Stomach smooth muscle (tissue), 2 donors: ENCODE results near the gene RANBP1.
"Not testable (repeated sequence)": the region's sequence is repeated elsewhere in the genome, so short reads cannot be mapped to it uniquely, and the experiment has no call there.

Experiments used
- H3K27ac ChIP-seq: one replicate; pipeline ENCODE4 v1.7.0; 2013; ENCODE audit warnings: mild to moderate bottlenecking, low read length, inconsistent platforms
- H3K27me3 ChIP-seq, 2 donors: one replicate each; pipeline ENCODE4 v1.7.0; 2013; ENCODE audit warnings: low read length in 2 of 2; ENCODE audit not compliant: insufficient read depth in 2 of 2, control insufficient read depth in 1 of 2
- H3K36me3 ChIP-seq, 2 donors: one replicate each; pipeline ENCODE4 v1.7.0; 2013; ENCODE audit warnings: low read length in 2 of 2; ENCODE audit not compliant: control insufficient read depth in 2 of 2, insufficient read depth in 2 of 2
- H3K4me1 ChIP-seq: one replicate; pipeline ENCODE4 v1.7.0; 2013; ENCODE audit warnings: low read length; ENCODE audit not compliant: control insufficient read depth, insufficient read depth
- H3K4me3 ChIP-seq, 2 donors: one replicate each; pipeline ENCODE4 v1.7.0; 2013; ENCODE audit warnings: low read length in 2 of 2
- H3K9ac ChIP-seq, 2 donors: one replicate each; pipeline ENCODE4 v1.7.0; 2013; ENCODE audit warnings: low read length in 2 of 2, mild to moderate bottlenecking in 1 of 2
- H3K9me3 ChIP-seq, 2 donors: one replicate each; pipeline ENCODE4 v1.7.0; 2013; ENCODE audit warnings: low read length in 2 of 2; ENCODE audit not compliant: control insufficient read depth in 2 of 2
- donor health status: healthy.
- donor health status: Pancreatic carcinoma.

Gene RANBP1

GRCh38 chr22:20115691-20116375, at the start of gene RANBP1:
TSS of gene RANBP1 (plus strand) at chr22:20116104. CDS start at chr22:20116185, 81 bp downstream.
- Histone ChIP-seq H3K36me3 (peaks cover 29 to 32% of the 10 kb centered on the region in 2 donors), H3K27me3 (no peaks in the 10 kb centered on the region), H3K9ac (peak within 1 kb of the TSS; percentile 78 to 93), H3K27ac (peak within 1 kb of the TSS; percentile 80), H3K4me1 (peaks cover 35% of the 10 kb centered on the region), H3K4me3 (peak within 1 kb of the TSS; percentile 71 to 90), H3K9me3 (no peaks in the 10 kb centered on the region)

- Histone ChIP-seq H3K9ac (no peak overlapping the region), H3K36me3 (peaks cover 4 to 13% of the 10 kb centered on the region in 2 donors), H3K9me3 (no peaks in the 10 kb centered on the region), H3K4me3 (no peak overlapping the region), H3K27me3 (no peaks in the 10 kb centered on the region), H3K4me1 (no peaks in the 10 kb centered on the region), H3K27ac (no peak overlapping the region)
These were observed 49.1 kb upstream of the RANBP1 start for GRCh38 chr22:20066617-20067383.

- not testable (repeated sequence) for H3K27me3 ChIP-seq, H3K4me1 ChIP-seq, H3K9ac ChIP-seq
These were observed 48.6 kb upstream of the RANBP1 start for GRCh38 chr22:20067384-20067682.

GRCh38 chr22:20068640-20069039, 47.3 kb upstream of the RANBP1 start:
- no peaks in the 10 kb centered on the region for H3K4me1 ChIP-seq

More at GRCh38 chr22:20067384-20067682, 48.6 kb upstream of the RANBP1 start:
- not testable (repeated sequence) for H3K4me3 ChIP-seq, H3K27ac ChIP-seq, H3K9me3 ChIP-seq
- peaks cover 4 to 13% of the 10 kb centered on the region in 2 donors for H3K36me3 ChIP-seq

GRCh38 chr22:20069331-20070042, 46.4 kb upstream of the RANBP1 start:
- H3K9me3 ChIP-seq, result no peaks in the 10 kb centered on the region
- no peak overlapping the region for H3K27ac ChIP-seq
- H3K36me3 ChIP-seq, result peaks cover 4 to 5% of the 10 kb centered on the region in 2 donors
- no peak overlapping the region for H3K9ac ChIP-seq
- no peaks in the 10 kb centered on the region for H3K27me3 ChIP-seq
- no peaks in the 10 kb centered on the region for H3K4me1 ChIP-seq
- no peak overlapping the region for H3K4me3 ChIP-seq

More at GRCh38 chr22:20068640-20069039, 47.3 kb upstream of the RANBP1 start:
- H3K4me3 ChIP-seq, result no peak overlapping the region
- H3K27ac ChIP-seq, result no peak overlapping the region
- no peaks in the 10 kb centered on the region for H3K9me3 ChIP-seq
- no peaks in the 10 kb centered on the region for H3K27me3 ChIP-seq
- H3K36me3 ChIP-seq, result peaks cover 4 to 12% of the 10 kb centered on the region in 2 donors
- no peak overlapping the region for H3K9ac ChIP-seq

GRCh38 chr22:20071524-20071972, 44.4 kb upstream of the RANBP1 start:
- Histone ChIP-seq H3K4me1 (no peaks in the 10 kb centered on the region), H3K27ac (no peak overlapping the region), H3K4me3 (no peak overlapping the region), H3K27me3 (no peaks in the 10 kb centered on the region), H3K9me3 (no peaks in the 10 kb centered on the region), H3K36me3 (no peaks in the 10 kb centered on the region), H3K9ac (no peak overlapping the region)

- H3K9me3 ChIP-seq, result no peaks in the 10 kb centered on the region
- H3K4me3 ChIP-seq, result no peak overlapping the region
- H3K9ac ChIP-seq, result no peak overlapping the region
- peaks cover 10% of the 10 kb centered on the region for H3K4me1 ChIP-seq
- no peaks in the 10 kb centered on the region for H3K27me3 ChIP-seq
- H3K27ac ChIP-seq, result no peak overlapping the region
- H3K36me3 ChIP-seq, result no peaks in the 10 kb centered on the region
These were observed 39.2 kb upstream of the RANBP1 start for GRCh38 chr22:20076627-20077172.

GRCh38 chr22:20079745-20080444, 36.0 kb upstream of the RANBP1 start, which contains the start of gene DGCR8:
TSS of gene DGCR8 (plus strand) at chr22:20080241. CDS start at chr22:20085964, 5,723 bp downstream.
- H3K27ac ChIP-seq, result peak within 1 kb of the TSS; percentile 73
- H3K4me3 ChIP-seq, result peak within 1 kb of the TSS; percentile 85 to 96
- H3K9me3 ChIP-seq, result no peaks in the 10 kb centered on the region
- peaks cover 37% of the 10 kb centered on the region for H3K4me1 ChIP-seq
- peak within 1 kb of the TSS; percentile 87 to 89 for H3K9ac ChIP-seq
- H3K36me3 ChIP-seq, result peaks cover 0 to 2% of the 10 kb centered on the region in 2 donors
- no peaks in the 10 kb centered on the region for H3K27me3 ChIP-seq

- Histone ChIP-seq H3K4me1 (peaks cover 40% of the 10 kb centered on the region), H3K4me3 (peak overlapping the region; percentile 63 to 85), H3K9ac (peak overlapping the region; percentile 87 to 89), H3K36me3 (peaks cover 0 to 2% of the 10 kb centered on the region in 2 donors), H3K27me3 (no peaks in the 10 kb centered on the region), H3K9me3 (no peaks in the 10 kb centered on the region), H3K27ac (peak overlapping the region; percentile 69)
These were observed 35.5 kb upstream of the RANBP1 start for GRCh38 chr22:20080445-20080775.
